ENCODE results near the gene SNX15.

SNX15 gene

DNA sequence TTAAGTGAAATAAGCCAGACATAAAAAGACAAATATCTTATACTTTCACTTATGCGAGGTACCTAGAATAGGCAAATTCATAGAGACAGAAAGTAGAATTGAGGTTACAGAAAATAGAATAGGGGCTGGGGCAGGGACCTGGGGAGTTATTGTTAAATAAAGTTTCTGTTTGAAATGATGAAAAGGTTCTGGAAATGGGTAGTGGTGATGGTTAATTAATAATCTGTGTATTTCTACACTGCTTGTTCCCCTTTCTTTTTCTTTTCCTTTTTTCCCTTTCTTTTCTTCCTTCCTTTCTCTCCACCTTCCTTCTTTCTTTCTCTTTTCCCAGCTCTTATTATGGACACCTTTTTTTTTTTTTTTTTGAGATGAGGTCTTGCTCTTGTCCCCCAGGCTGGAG is 28.3 kb downstream of the SNX15 start:
- no peak for DNase-seq (ENCODE audit: low read depth)

GRCh38 chr11:65056999-65057398 is 29.8 kb downstream of the SNX15 start:
- DNase-seq (ENCODE audit: low read depth): no peak
- TF ChIP-seq, protein P1, sequence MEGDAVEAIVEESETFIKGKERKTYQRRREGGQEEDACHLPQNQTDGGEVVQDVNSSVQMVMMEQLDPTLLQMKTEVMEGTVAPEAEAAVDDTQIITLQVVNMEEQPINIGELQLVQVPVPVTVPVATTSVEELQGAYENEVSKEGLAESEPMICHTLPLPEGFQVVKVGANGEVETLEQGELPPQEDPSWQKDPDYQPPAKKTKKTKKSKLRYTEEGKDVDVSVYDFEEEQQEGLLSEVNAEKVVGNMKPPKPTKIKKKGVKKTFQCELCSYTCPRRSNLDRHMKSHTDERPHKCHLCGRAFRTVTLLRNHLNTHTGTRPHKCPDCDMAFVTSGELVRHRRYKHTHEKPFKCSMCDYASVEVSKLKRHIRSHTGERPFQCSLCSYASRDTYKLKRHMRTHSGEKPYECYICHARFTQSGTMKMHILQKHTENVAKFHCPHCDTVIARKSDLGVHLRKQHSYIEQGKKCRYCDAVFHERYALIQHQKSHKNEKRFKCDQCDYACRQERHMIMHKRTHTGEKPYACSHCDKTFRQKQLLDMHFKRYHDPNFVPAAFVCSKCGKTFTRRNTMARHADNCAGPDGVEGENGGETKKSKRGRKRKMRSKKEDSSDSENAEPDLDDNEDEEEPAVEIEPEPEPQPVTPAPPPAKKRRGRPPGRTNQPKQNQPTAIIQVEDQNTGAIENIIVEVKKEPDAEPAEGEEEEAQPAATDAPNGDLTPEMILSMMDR (conservative IDR thresholded peaks at IDR 0.05; ENCODE audit: low read depth, low read length): no peak
- no peak overlapping the region for H3K4me3 ChIP-seq (ENCODE audit: low read depth, low read length)

More for the DNA sequence above, 28.3 kb downstream of the SNX15 start:
- H3K4me3 ChIP-seq (ENCODE audit: low read depth, low read length): no peak overlapping the region
- TF ChIP-seq, protein P1 (conservative IDR thresholded peaks at IDR 0.05; ENCODE audit: low read depth, low read length): no peak

GRCh38 chr11:65057526-65057925 is 30.3 kb downstream of the SNX15 start:
- DNase-seq (ENCODE audit: low read depth): no peak
- no peak overlapping the region for H3K4me3 ChIP-seq (ENCODE audit: low read depth, low read length)
- TF ChIP-seq, protein P1 (conservative IDR thresholded peaks at IDR 0.05; ENCODE audit: low read depth, low read length): no peak

- H3K4me3 ChIP-seq (ENCODE audit: low read depth, low read length): no peak overlapping the region
- TF ChIP-seq, protein P1 (conservative IDR thresholded peaks at IDR 0.05; ENCODE audit: low read depth, low read length): no peak
- no peak for DNase-seq (ENCODE audit: low read depth)
Measured at GRCh38 chr11:65058012-65058411, 30.8 kb downstream of the SNX15 start.

DNA sequence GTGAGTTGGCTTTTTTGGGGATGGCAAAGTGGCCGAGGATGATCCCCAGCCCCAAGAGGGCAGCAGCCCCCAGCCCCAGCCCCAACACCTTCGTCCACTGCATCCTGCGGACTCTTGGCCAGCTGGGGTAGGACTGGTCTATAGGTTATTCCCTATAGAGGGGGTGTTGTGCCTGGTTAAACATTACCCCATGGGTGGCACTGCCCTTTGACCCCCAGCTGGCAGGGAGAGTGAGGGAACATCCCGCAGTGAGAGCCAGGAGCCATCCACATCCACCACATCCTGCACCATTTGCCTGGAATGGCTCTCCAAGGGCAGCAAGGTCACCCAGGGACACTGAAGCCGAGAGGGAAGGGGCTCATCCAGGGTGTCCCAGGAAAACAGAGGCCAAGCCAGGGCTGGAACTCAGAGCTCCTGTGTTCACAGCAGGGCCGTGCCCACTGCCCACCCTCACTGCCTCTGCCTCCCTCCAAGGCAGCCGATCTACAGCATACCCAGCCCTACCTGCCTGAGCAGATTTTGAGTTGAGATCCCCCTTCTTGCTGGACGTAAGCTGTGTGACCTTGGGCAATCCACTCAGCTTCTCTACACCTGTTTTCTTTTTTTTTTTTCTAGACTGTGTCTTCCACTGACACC is 31.3 kb downstream of the SNX15 start, which contains the start of gene NAALADL1:
Gene NAALADL1, minus strand, starts transcription at position 135 of the 636 bp plus-strand sequence. Its CDS starts 32 bp downstream, at position 103.
- H3K4me3 ChIP-seq (ENCODE audit: low read depth, low read length): no peak within 1 kb of the TSS

GRCh38 chr11:65059523-65059922 is 32.3 kb downstream of the SNX15 start:
- no peak for DNase-seq (ENCODE audit: low read depth)
- no peak overlapping the region for H3K4me3 ChIP-seq (ENCODE audit: low read depth, low read length)

More for the DNA sequence above, 31.3 kb downstream of the SNX15 start, which contains the start of gene NAALADL1:
- TF ChIP-seq, protein P1 (conservative IDR thresholded peaks at IDR 0.05; ENCODE audit: low read depth, low read length): no peak
- no peak for DNase-seq (ENCODE audit: low read depth)

More at GRCh38 chr11:65059523-65059922, 32.3 kb downstream of the SNX15 start:
- TF ChIP-seq, protein P1 (conservative IDR thresholded peaks at IDR 0.05; ENCODE audit: low read depth, low read length): no peak
